Upper lobe of left lung (tissue), 6 donors: ENCODE results near the gene FRMD3. TPM values are rescaled to one million over a fixed set of nuclear protein-coding genes. Genes with fewer than 3 reads are reported as not detected.

Source experiments
- ATAC-seq, 2 donors: fragments of 200-7000 bp; cut with Tn5 transposase; one replicate each; pipeline ENCODE4 v1.9.1; 2022; ENCODE audit warnings: mild to moderate bottlenecking in 2 of 2, moderate library complexity in 2 of 2; ENCODE audit not compliant: low FRiP score in 2 of 2
- DNase-seq, 2 donors: peaks; one replicate each; pipeline ENCODE4 v3.0.0-alpha.2; 2019 to 2020
- H3K27ac ChIP-seq, 4 donors: fragments of 200-600 bp; sonication (generic); one replicate each; pipeline ENCODE4 v1.5.1; 2016 to 2019
- H3K27me3 ChIP-seq, 4 donors: fragments of 200-600 bp; sonication (generic); one replicate each; pipeline ENCODE4 v1.5.1; 2017 to 2019
- H3K36me3 ChIP-seq, 4 donors: fragments of 200-600 bp; sonication (generic); one replicate each; pipeline ENCODE4 v1.5.1; 2016 to 2019
- H3K4me1 ChIP-seq, 4 donors: fragments of 200-600 bp; sonication (generic); one replicate each; pipeline ENCODE4 v1.5.1; 2018 to 2019
- H3K4me3 ChIP-seq, 4 donors: fragments of 200-600 bp; sonication (generic); one replicate each; pipeline ENCODE4 v1.5.1; 2017 to 2019; ENCODE audit warnings: mild to moderate bottlenecking in 2 of 4, moderate library complexity in 1 of 4
- H3K9me3 ChIP-seq, 4 donors: fragments of 200-600 bp; sonication (generic); one replicate each; pipeline ENCODE4 v1.5.1; 2018 to 2019
- EP300 ChIP-seq, 4 donors: sonication (generic); formaldehyde crosslinking; IDR thresholded peaks; one replicate each; pipeline ENCODE4 v1.5.1; 2017; ENCODE audit warnings: antibody characterized with exemption in 4 of 4, control low read depth in 2 of 4
- POLR2A ChIP-seq, 4 donors: fragments of 450-650 bp; IDR thresholded peaks; one replicate each; pipeline ENCODE4 v1.5.1; 2016 to 2017; ENCODE audit warnings: antibody characterized with exemption in 4 of 4, mild to moderate bottlenecking in 2 of 4
- POLR2AphosphoS5 ChIP-seq, 2 donors: sonication (generic); formaldehyde crosslinking; IDR thresholded peaks; one replicate each; pipeline ENCODE4 v1.5.1; 2017; ENCODE audit warnings: antibody characterized with exemption in 2 of 2
- WGBS, 2 donors: methylation state at CpG; one replicate each; pipeline ENCODE4 v1.1.5; 2017 to 2018; 5-methylcytosine and 5-hydroxymethylcytosine counted together
- total RNA-seq, 6 donors: library from RNA; depleted of rRNA in 4 of 6; stranded (reverse); fragments of >200 nt in 4 of 6; gene quantifications; one replicate each; pipeline versions ENCODE4 v1.1.0 to v1.2.1, GENCODE V29; 2016 to 2021
- TF ChIP-seq, protein P1 (sequence below), 6 experiments: fragments of 450-650 bp in 4 of 6; fragments of 200-600 bp in 2 of 6; sonication (generic) in 2 of 6; IDR thresholded peaks; one replicate each; pipeline ENCODE4 v1.5.1; 2016 to 2019; ENCODE audit warnings: antibody characterized with exemption in 6 of 6
- donor health status: DM: no; HTN: no; CAD: no; lungs with moderate emphysema.
- donor health status: DM: no; HTN: yes; CAD: no; lungs with severe emphysema.

Gene FRMD3
- total RNA-seq, 6 donors from 2014 or later = 5.6 to 33.4 (median 10.4) TPM

DNA sequence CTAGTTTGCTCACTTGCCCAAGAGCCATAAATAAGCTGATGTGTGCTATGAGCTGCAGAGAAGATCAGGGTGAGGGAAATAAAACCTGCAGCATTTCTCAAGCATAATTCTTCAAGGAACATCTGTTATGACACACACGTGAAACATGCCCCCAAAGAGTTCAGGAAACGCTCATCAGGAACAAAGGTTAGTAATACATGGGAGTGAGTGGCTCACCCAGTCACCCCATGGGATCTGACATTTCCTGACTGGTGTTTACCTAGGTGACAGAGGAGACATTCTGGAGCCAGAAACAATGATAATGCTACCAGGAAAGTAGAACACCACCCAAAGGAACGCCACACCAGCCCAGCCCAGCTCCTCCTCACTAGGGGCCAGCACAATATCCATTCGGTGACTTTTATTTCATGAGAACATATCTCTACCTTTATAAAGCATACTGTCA is 66.0 kb downstream of the FRMD3 start:
- 72 to 76% methylated on average over 4 of the region's 4 CpGs for WGBS, 2 donors
- H3K27me3 ChIP-seq = no peaks in the 10 kb centered on the region
- H3K27ac ChIP-seq = peak overlapping the region in 3 of 4 donors; percentile 30 to 75 (median 57)
- peaks cover 4 to 16% (median 9%) of the 10 kb centered on the region in 4 donors for H3K4me1 ChIP-seq
- ATAC-seq = peak in 1 of 2 donors; percentile 14
- H3K9me3 ChIP-seq = no peaks in the 10 kb centered on the region
- H3K4me3 ChIP-seq = no peak overlapping the region
- DNase-seq = no peak
- TF ChIP-seq POLR2AphosphoS5 (IDR thresholded peaks at IDR 0.05) = no peak
- TF ChIP-seq EP300 (IDR thresholded peaks at IDR 0.05) = no peak
- TF ChIP-seq POLR2A (IDR thresholded peaks at IDR 0.05) = no peak
- TF ChIP-seq, protein P1, sequence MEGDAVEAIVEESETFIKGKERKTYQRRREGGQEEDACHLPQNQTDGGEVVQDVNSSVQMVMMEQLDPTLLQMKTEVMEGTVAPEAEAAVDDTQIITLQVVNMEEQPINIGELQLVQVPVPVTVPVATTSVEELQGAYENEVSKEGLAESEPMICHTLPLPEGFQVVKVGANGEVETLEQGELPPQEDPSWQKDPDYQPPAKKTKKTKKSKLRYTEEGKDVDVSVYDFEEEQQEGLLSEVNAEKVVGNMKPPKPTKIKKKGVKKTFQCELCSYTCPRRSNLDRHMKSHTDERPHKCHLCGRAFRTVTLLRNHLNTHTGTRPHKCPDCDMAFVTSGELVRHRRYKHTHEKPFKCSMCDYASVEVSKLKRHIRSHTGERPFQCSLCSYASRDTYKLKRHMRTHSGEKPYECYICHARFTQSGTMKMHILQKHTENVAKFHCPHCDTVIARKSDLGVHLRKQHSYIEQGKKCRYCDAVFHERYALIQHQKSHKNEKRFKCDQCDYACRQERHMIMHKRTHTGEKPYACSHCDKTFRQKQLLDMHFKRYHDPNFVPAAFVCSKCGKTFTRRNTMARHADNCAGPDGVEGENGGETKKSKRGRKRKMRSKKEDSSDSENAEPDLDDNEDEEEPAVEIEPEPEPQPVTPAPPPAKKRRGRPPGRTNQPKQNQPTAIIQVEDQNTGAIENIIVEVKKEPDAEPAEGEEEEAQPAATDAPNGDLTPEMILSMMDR (IDR thresholded peaks at IDR 0.05) = no peak
- H3K36me3 ChIP-seq = no peaks in the 10 kb centered on the region

DNA sequence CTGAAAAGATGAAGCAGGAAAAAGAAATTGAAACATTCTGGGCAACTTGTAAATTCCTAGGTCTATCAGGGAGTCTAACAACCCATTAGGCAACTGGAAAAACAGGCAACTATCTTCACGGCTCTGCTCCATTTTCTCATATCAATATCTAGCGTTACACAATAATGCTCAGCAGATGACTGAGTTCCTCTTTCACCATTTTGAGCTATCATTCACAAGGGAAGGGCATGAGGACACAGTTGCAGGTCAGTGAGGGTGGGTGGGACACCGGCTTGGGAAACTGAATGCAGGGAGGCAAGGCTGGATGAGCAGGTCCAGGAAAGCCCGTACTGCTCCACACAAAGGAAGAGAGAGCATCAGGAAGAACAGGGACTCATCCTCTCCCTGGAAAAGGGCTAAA is 67.0 kb downstream of the FRMD3 start:
- Histone ChIP-seq H3K27me3 (no peaks in the 10 kb centered on the region), H3K27ac (peak overlapping the region in 3 of 4 donors; percentile 23 to 57 (median 45)), H3K4me3 (no peak overlapping the region), H3K36me3 (no peaks in the 10 kb centered on the region), H3K4me1 (peaks cover 4 to 16% (median 9%) of the 10 kb centered on the region in 4 donors), H3K9me3 (no peaks in the 10 kb centered on the region)
- DNase-seq (no peak), ATAC-seq (peak; percentile 30 to 59)
- 71 to 78% methylated on average over 4 of the region's 4 CpGs for WGBS, 2 donors
- no peak for TF ChIP-seq EP300 (IDR thresholded peaks at IDR 0.05)

DNA sequence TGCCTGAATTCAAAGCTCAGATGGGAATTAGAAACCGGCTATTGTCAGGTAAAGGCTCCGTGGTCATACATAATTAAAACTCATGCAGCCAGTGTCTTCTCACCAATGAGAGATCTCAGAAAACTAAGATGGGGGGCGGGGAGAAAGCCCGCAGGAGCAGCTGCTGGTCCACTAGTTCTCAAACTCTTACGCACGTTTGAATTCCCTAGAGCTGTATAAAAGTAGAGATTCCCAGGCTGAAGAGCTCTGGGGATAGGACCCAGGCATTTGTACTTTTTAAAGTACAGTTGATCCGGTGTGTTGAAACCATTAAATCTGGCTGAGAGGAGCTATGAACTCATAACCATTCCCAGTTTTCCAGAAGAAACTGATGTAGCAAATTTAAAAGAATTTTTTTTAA is 68.5 kb downstream of the FRMD3 start:
- DNase-seq (no peak), ATAC-seq (no peak)
- no peak overlapping the region for H3K4me3 ChIP-seq
- peaks cover 4 to 16% (median 9%) of the 10 kb centered on the region in 4 donors for H3K4me1 ChIP-seq
- no peaks in the 10 kb centered on the region for H3K9me3 ChIP-seq
- no peaks in the 10 kb centered on the region for H3K27me3 ChIP-seq
- no peak for TF ChIP-seq POLR2A (IDR thresholded peaks at IDR 0.05)
- TF ChIP-seq, protein P1 (IDR thresholded peaks at IDR 0.05) = no peak
- no peak for TF ChIP-seq EP300 (IDR thresholded peaks at IDR 0.05)
- no peak for TF ChIP-seq POLR2AphosphoS5 (IDR thresholded peaks at IDR 0.05)
- WGBS, 2 donors = 84 to 88% methylated on average over 7 of the region's 7 CpGs
- no peak overlapping the region for H3K27ac ChIP-seq
- no peaks in the 10 kb centered on the region for H3K36me3 ChIP-seq

DNA sequence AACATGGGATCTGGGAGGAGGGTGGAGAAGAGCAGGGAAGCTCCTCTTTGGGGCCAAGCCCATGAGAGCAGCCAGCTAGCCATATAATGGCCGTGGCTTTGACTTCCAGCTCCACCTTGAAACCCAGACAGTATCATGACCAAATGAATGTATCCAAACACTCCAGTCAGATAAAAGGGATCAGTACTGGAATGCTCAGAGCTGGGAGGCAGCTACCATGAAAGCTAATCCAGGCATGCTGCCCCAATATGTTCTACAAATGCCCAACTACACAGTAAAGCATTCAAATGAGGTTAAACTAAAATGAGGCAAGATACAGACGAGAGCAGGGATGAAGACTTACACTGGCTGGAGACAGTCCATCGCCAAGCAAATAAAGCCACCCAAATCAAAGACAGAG is 69.4 kb downstream of the FRMD3 start:
- Histone ChIP-seq H3K27me3 (no peaks in the 10 kb centered on the region), H3K4me1 (peaks cover 4 to 11% (median 8%) of the 10 kb centered on the region in 4 donors), H3K36me3 (no peaks in the 10 kb centered on the region), H3K27ac (no peak overlapping the region), H3K9me3 (no peaks in the 10 kb centered on the region), H3K4me3 (no peak overlapping the region)
- DNase-seq = no peak
- no peak for TF ChIP-seq POLR2A (IDR thresholded peaks at IDR 0.05)
- TF ChIP-seq, protein P1 (IDR thresholded peaks at IDR 0.05) = no peak
- TF ChIP-seq EP300 (IDR thresholded peaks at IDR 0.05) = no peak
- TF ChIP-seq POLR2AphosphoS5 (IDR thresholded peaks at IDR 0.05) = no peak
- 86 to 93% methylated on average over 3 of the region's 3 CpGs for WGBS, 2 donors
- no peak for ATAC-seq

DNA sequence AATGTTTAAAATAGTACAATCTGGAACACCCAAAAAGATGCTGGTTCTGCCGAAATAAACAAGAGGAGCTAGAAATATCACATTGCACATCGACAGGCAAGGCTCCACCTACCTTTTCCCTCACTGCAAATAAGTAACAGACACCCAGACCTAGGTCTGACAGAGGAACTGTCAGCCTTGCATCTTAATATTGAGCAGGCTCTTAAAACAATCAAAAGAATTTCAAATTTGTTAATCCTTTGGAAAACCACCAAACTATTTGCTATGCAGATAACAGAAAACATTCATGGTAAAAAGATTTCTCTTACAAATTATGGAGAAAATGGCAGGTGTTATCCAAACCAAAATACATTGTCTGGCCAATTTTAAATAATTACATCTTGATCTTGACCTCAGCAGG is 71.3 kb downstream of the FRMD3 start:
- Histone ChIP-seq H3K9me3 (no peaks in the 10 kb centered on the region), H3K4me1 (peaks cover 0 to 3% (median 2%) of the 10 kb centered on the region in 4 donors), H3K4me3 (no peak overlapping the region), H3K27me3 (no peaks in the 10 kb centered on the region), H3K27ac (no peak overlapping the region), H3K36me3 (no peaks in the 10 kb centered on the region)
- ATAC-seq = no peak
- no peak for DNase-seq
- WGBS, 2 donors = 47 to 66% methylated on average over 2 of the region's 2 CpGs
- TF ChIP-seq, protein P1 (IDR thresholded peaks at IDR 0.05) = no peak
- TF ChIP-seq POLR2AphosphoS5 (IDR thresholded peaks at IDR 0.05) (no peak), EP300 (IDR thresholded peaks at IDR 0.05) (no peak), POLR2A (IDR thresholded peaks at IDR 0.05) (no peak)
